Skeletal muscle tissue (tissue), 4 donors: ENCODE data around the gene BABAM2. TPM values are rescaled to one million over a fixed set of nuclear protein-coding genes. Genes with fewer than 3 reads are reported as not detected.

Experiments used
- H3K27ac ChIP-seq: one replicate; pipeline ENCODE4 v1.7.0; 2013; ENCODE audit warnings: mild to moderate bottlenecking, low read depth, low read length, inconsistent platforms
- H3K27me3 ChIP-seq, 3 donors: one replicate each; pipeline ENCODE4 v1.7.0; 2013; ENCODE audit warnings: low read length in 3 of 3; ENCODE audit not compliant: control insufficient read depth in 3 of 3, insufficient read depth in 3 of 3
- H3K36me3 ChIP-seq, 3 donors: one replicate each; pipeline ENCODE4 v1.7.0; 2013; ENCODE audit warnings: low read length in 3 of 3; ENCODE audit not compliant: control insufficient read depth in 3 of 3, insufficient read depth in 3 of 3
- H3K4me1 ChIP-seq, 3 donors: one replicate each; pipeline ENCODE4 v1.7.0; 2013; ENCODE audit warnings: low read length in 3 of 3, mild to moderate bottlenecking in 3 of 3; ENCODE audit not compliant: control insufficient read depth in 3 of 3, insufficient read depth in 3 of 3
- H3K4me3 ChIP-seq, 3 donors: one replicate each; pipeline ENCODE4 v1.7.0; 2013; ENCODE audit warnings: low read length in 3 of 3
- H3K9ac ChIP-seq, 3 donors: one replicate each; pipeline ENCODE4 v1.7.0; 2013; ENCODE audit warnings: low read length in 3 of 3, mild to moderate bottlenecking in 3 of 3, moderate library complexity in 2 of 3, low read depth in 1 of 3
- H3K9me3 ChIP-seq, 3 donors: one replicate each; pipeline ENCODE4 v1.7.0; 2013; ENCODE audit warnings: low read length in 3 of 3; ENCODE audit not compliant: control insufficient read depth in 3 of 3
- total RNA-seq: library from RNA; depleted of rRNA; stranded (reverse); fragments of >200 nt; gene quantifications from one replicate; pipeline ENCODE4 v1.2.3, GENCODE V29; 2014
- donor health status: Osteomylitis.

The BABAM2 gene
- total RNA-seq, 1 donor from 2014 or later, result 24.0 TPM

DNA sequence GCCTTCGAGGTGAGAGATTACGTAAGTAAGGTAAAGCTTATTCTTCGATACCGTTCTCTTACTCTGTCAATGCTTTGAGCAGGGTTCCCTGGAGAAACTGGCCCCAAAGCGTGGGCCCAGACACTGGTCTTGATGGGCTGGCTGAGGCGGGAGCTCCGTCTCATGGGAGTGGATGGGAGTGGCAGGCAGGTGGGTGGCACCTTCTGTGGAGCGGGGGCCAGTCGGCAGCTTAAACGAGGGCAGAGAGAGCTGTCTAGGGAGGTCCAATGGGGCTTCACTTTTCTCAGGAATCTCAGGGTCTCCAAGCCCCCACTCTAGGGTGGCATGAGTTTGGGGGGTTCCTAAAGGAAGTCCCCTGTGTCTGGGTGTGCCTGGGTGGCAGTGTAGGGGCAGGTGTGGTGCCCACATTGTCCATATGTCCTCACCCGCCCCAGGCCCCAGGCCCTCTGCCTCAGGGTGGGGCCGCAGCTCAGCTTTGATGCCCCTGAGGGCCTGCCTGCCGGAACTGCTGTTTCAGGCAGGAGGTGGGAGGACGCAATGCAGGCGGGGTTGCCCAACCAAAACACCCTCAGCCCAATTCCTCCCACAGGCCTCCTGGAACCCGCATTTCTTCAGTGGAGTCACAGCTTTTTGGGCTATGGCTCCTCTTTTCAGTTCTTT lies 469.7 kb downstream of the BABAM2 start:
- H3K9ac ChIP-seq, result peak overlapping the region in 2 of 3 donors; percentile 3 to 14
- H3K9me3 ChIP-seq, result no peaks in the 10 kb centered on the region
- H3K27ac ChIP-seq, result no peak overlapping the region
- peaks cover 24 to 60% (median 26%) of the 10 kb centered on the region in 3 donors for H3K4me1 ChIP-seq
- H3K4me3 ChIP-seq, result no peak overlapping the region
- H3K27me3 ChIP-seq, result no peaks in the 10 kb centered on the region
- no peaks in the 10 kb centered on the region for H3K36me3 ChIP-seq

DNA sequence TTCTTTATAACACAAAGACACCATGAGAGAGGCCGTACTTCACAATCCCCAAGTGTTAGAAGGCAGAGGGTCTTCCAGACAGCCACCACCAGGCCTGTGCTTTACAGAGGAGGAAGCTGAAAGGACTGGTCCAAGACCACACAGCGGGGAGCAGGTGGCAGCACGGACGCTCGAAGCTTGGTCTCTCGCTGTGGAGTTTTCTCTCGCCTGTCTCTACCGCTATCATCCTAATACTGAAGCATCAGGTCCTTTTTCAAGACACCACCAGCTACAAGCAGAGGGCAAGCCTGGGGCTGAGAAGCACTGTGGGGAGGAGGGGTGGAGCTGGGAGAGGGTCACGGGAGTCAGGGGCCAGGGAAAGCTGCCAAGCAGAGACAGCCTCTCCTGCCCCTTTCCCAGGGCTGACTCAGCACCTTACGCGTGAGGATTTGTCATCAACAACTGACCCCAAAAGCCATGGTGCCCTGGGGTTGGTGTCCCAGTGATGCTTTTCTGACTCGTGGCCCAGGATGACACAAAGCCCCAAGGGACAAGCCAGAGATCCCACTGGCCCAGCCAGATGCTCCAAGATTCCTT lies 470.3 kb downstream of the BABAM2 start:
- Histone ChIP-seq H3K4me3 (no peak overlapping the region), H3K4me1 (peaks cover 24 to 60% (median 25%) of the 10 kb centered on the region in 3 donors), H3K27me3 (no peaks in the 10 kb centered on the region), H3K9ac (peak overlapping the region in 1 of 3 donors; percentile 14), H3K27ac (no peak overlapping the region), H3K36me3 (no peaks in the 10 kb centered on the region), H3K9me3 (no peaks in the 10 kb centered on the region)

DNA sequence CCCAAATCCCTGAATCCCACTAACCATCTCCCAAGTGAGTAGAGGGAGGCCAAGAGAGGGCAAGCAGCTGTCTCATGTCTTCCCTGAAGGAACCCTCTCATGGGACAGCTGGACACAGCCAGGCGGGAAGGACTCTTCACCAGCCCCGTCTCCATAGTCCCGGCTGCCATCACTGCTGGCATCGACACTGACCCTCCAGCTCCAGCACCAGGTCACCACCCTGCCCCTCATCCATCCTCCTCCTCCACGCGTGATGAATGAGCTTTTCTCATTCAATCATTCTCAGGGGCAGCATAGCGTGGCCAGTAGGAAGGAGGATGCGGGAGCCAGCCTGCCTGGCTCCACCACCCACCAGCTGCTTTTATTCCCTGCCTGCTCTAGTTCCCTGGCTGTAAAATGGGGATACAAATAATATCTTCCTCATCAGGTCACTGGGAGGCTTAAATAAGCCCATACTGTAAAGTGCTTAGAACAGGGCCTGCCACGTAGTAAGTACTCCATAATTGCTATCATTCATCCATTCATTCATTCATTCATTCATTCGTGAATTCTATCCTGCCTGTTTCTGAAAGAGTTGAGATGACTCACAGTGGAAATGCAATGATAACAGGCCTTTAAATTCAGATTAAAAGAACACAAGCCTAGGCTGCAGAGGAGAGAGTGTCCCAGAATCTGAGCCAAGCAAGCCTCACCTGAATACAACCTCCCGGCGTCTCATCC lies 471.6 kb downstream of the BABAM2 start:
- Histone ChIP-seq H3K27ac (no peak overlapping the region), H3K4me3 (no peak overlapping the region), H3K27me3 (no peaks in the 10 kb centered on the region), H3K9me3 (no peaks in the 10 kb centered on the region), H3K36me3 (no peaks in the 10 kb centered on the region), H3K4me1 (peaks cover 13 to 55% (median 17%) of the 10 kb centered on the region in 3 donors), H3K9ac (no peak overlapping the region)

DNA sequence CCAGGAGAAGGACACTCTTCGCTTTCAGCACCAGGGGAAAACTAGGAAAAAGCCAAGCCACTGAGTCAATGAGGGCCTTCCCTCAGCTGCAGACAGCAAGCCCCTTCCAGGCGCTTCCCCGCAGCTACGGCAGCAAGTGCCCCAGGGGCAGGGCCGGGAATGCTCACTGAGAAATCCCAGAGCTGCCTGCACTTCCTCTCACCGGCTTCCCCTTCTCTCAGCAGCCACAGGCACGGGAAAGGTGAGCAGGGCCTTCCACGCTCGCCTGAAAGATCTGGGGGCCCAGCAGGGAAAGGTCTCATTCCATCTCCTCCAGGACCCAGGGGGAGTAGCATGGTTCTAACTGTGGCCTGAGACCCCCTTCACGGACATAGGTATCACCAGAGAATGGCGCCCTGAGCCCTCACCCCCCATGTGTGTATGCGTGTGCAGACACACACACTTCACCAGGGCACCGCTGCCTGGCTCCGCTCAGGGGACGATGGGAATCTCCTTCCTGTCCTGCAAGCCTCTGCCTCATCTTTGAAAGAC lies 472.5 kb downstream of the BABAM2 start:
- no peaks in the 10 kb centered on the region for H3K36me3 ChIP-seq
- no peak overlapping the region for H3K27ac ChIP-seq
- peaks cover 12 to 54% (median 17%) of the 10 kb centered on the region in 3 donors for H3K4me1 ChIP-seq
- H3K27me3 ChIP-seq, result no peaks in the 10 kb centered on the region
- H3K9me3 ChIP-seq, result no peaks in the 10 kb centered on the region
- H3K9ac ChIP-seq, result peak overlapping the region in 1 of 3 donors; percentile 14
- no peak overlapping the region for H3K4me3 ChIP-seq

DNA sequence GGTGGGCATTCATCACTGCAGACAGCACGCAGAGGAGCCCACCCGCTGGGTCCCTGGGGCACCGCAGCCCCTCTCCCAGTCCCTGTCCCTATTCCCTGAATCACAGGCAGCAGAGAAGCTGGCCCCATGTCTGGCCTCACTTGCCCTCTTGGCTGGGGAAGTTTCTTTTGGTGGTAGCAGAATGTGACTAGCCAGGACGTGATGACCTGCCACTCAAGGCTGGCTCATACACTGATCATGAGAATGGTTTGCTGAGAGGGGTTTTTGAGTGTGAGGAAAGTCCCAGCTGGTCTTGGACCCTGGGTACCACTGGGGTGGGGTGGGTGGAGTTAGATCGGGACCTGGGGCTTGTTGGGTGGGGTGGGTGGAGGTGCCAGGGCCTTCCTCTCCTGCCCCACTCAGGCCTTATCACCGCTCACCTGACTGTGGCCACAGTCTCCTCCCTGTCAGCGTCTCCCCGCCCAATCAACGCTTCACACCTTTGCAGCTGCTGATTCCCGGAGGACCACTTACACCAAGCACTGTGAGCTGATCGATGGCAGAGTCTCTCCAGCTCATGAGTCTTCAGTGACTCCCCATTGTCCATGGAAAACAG lies 473.3 kb downstream of the BABAM2 start:
- no peak overlapping the region for H3K9ac ChIP-seq
- H3K27me3 ChIP-seq, result no peaks in the 10 kb centered on the region
- H3K4me3 ChIP-seq, result no peak overlapping the region
- no peak overlapping the region for H3K27ac ChIP-seq
- H3K9me3 ChIP-seq, result no peaks in the 10 kb centered on the region
- H3K36me3 ChIP-seq, result no peaks in the 10 kb centered on the region
- peaks cover 12 to 48% (median 17%) of the 10 kb centered on the region in 3 donors for H3K4me1 ChIP-seq

DNA sequence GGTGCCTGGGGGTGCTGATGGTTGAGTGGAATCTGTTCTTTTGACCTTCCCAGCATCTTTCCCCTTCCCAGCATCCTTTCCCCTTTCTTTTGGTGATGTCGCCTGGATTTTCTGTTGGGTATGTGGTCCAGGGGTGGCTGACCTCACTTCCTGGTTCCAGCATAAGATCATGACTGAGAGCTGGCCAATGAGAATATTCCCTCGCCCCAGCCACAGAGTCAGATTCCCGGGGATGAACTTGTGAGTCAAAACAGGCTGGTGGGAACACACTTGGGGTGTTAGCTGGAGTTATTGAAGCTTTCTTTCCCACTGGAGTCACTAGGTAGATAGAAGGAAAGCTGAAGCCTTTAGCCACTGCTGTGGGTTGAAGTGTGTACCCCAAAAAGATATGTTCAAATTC lies 474.1 kb downstream of the BABAM2 start:
- Histone ChIP-seq H3K27ac (peak overlapping the region; percentile 33), H3K9ac (peak overlapping the region in 1 of 3 donors; percentile 25), H3K4me1 (peaks cover 12 to 48% (median 17%) of the 10 kb centered on the region in 3 donors)

DNA sequence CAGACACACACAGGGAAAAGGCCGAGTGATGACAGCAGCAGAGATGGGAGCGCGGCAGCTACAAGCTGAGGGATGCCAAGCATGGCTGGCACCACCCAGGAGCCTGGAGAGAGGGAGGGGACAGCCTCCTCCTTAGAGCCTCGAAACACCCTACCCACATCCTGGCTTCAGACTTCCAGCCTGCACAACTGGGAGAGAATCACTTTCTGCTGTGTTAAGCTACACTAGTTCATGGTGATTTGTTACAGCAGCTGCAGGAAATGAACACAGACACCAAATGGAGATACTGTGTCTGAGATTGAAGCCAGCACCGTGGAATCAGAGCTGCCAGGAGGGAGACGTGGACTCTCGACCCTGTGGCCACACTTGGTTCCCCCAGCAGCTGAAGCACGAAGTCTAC lies 474.6 kb downstream of the BABAM2 start:
- Histone ChIP-seq H3K9me3 (no peaks in the 10 kb centered on the region), H3K27me3 (no peaks in the 10 kb centered on the region), H3K4me1 (peaks cover 12 to 48% (median 17%) of the 10 kb centered on the region in 3 donors), H3K36me3 (no peaks in the 10 kb centered on the region), H3K4me3 (peak overlapping the region in 1 of 3 donors; percentile 20), H3K9ac (peak overlapping the region in 2 of 3 donors; percentile 8 to 25), H3K27ac (peak overlapping the region; percentile 33)

More for the DNA sequence above, 474.1 kb downstream of the BABAM2 start:
- Histone ChIP-seq H3K36me3 (no peaks in the 10 kb centered on the region), H3K9me3 (no peaks in the 10 kb centered on the region), H3K27me3 (no peaks in the 10 kb centered on the region), H3K4me3 (no peak overlapping the region)

DNA sequence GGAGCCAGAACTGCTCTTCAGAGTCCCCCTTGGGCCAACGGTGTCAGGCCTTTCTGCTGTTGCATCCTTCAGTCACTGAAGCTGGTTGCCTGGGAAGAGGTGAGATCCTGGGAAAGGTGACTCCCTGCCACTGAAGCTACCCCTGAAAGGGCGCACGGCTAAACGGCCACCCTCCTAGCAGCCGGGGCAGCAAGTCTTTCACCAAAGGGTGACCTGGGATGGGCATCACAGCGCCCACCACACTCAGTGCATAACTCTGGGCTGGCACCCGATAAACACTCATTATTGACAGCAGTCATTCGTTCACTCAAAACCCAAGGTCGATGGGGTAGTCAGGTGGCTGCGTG lies 475.6 kb downstream of the BABAM2 start:
- Histone ChIP-seq H3K4me3 (no peak overlapping the region), H3K27ac (no peak overlapping the region), H3K4me1 (peaks cover 16 to 45% (median 22%) of the 10 kb centered on the region in 3 donors), H3K9ac (no peak overlapping the region), H3K9me3 (no peaks in the 10 kb centered on the region), H3K27me3 (no peaks in the 10 kb centered on the region), H3K36me3 (no peaks in the 10 kb centered on the region)

DNA sequence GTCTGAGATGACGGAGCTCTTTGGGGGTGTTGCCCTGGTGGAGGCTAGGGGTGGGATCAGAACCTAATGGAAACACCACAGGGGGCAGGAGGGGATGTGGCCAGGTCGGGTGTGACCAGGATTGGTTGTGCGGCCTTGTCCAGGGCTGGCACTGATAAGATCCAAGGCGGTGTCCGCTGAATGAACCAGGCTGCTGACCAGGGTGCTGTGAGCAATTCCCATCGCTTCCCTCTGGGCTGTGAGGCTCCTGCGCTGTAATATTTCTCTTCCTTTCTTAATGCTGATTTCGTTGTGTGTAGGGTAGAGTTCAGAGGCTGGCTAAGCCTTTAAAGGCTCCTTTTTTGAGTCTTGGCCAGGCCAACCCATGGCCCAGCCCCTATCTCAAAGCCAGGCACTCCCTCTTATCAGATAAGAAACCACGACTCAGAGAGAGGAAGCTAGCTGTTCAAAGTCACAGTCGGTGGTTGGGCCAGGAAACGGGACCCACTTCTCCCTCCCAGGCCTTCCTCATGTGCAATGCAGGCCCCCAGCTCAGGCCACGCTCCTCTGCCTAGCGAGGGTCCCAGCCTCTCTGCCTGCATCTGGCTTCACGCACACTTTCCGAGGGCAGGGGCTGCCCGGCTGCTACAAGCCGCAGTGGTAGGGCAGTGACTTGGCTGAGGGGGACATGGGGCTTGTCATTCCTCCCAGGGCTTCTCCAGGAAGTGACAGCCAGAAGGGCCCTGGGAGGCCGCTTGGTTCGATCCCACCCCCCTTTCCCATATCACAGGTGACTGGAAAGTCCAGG lies 476.2 kb downstream of the BABAM2 start:
- peaks cover 16 to 43% (median 22%) of the 10 kb centered on the region in 3 donors for H3K4me1 ChIP-seq
- H3K9me3 ChIP-seq, result no peaks in the 10 kb centered on the region
- H3K9ac ChIP-seq, result no peak overlapping the region
- H3K27me3 ChIP-seq, result no peaks in the 10 kb centered on the region
- no peak overlapping the region for H3K27ac ChIP-seq
- H3K4me3 ChIP-seq, result no peak overlapping the region
- H3K36me3 ChIP-seq, result no peaks in the 10 kb centered on the region
